GM11168 (cell line): ENCODE data around the gene HEMK1.

Source experiments
- in situ Hi-C: fragments of 300-500 bp; cut with MboI; formaldehyde crosslinking; loops from one replicate; pipeline ENCODE4 v1.12.0; 2022; ENCODE audit warnings: low sequenced_read_pairs; ENCODE audit not compliant: unreplicated experiment

The HEMK1 gene

GRCh38 chr3:50542177-50543034 lies 26.9 kb upstream of the HEMK1 start:
- in situ Hi-C loops, result no loop called here

DNA sequence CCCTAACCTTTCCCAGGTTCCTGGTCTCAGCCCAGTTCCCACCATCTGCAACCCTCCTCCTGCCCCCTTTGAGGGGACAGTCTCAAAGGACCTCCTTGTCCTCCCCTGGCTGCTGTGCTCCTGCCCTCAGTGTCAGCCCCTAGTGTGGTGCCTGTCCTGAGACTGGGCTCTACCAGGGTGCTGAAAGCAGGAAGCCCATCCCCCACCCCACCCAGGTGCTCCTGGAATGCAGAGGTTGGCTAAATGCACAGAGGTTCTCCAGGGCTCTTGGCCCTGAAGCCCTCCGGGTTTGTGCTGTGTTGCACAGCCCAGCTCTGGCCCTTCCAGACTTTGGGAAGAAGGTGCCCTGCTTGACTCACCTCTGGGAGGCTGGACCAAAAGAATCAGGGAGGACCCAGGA lies 23.5 kb upstream of the HEMK1 start:
- in situ Hi-C loops, result no loop called here

DNA sequence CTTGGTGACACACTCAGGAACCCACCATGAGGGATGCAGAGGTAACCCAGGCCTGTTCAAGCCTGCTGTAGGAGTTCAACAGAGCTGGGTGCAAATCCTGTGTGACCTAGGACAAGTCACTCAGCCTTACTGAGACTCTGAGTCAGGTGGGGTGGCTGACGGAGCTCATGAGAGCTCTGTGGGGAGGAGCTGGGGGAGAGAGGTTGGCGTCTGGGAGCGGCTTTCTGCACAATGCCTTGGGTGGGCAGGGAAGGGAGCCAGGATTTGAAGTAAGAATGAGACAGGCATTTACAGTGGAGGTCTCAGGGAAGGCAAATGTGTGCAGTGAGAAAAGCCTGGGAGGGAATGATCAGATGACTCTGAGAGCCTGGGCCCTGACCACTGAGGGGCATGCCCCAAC lies 20.1 kb upstream of the HEMK1 start:
- in situ Hi-C loops, result no loop called here

DNA sequence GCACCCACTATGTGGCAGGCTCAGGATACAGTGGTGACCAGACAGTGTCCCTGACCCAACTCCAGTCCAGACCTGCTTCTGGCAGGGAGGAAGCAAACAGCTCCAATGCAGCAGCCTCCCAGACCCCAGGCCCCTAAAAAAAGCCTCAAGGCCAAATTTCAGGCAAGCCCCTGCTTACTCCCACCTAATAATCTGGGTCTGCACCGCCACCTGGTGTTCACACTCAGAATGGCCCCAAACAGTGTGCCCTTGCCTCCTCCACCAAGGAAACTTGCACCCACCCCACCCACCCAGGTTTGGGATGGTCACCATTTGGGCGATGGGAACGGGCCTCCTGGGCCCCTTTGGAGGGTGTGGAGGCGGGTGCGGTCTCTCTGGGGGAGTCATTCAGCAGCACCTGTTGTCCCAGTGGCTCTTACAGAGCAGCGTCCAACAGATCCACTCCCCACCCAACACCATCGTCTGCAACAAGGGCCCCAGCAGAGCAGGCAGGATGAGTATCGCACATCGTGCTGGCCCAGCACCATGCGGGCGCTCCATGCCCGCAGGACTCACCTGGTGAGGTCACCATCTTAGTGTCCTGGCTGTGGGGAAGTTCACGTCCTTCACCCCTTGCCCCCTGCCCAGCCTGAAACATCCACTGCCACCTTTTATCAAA lies 19.1 kb upstream of the HEMK1 start:
- in situ Hi-C loops, result no loop called here

DNA sequence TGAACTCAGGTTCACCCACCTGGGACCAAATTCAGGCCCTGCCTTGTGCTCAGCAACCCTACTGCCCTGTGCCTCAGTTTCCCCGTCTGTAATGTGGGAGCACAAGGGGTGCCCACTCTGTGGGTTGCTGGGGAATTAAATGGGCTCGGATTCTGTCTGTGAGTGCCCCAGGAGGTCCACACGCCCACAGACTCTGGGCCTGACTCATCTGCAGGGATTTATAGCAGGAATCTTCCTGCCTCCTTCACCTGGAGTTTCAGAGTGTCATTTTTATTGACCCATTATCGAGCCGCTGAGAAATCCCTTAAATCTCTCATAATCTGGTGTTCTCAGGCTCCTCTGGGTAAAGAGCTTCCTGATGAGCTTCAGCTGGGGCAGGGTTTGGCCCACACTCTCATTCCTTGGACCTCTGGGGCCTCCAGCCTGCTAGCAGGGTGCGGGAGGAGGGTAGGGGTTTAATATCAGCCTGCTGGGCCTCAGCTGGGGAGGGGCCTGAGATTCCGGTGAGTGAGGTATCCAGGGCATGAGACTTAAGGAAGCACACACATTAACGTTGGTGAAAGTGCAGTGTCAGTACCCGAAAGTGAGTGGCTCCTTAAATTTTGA lies 18.2 kb upstream of the HEMK1 start:
- in situ Hi-C loops, result no loop called here

GRCh38 chr3:50551681-50552435 lies 17.5 kb upstream of the HEMK1 start:
- in situ Hi-C loops, result no loop called here

- in situ Hi-C loops, result no loop called here
Observed at GRCh38 chr3:50552598-50552997, 16.7 kb upstream of the HEMK1 start.

DNA sequence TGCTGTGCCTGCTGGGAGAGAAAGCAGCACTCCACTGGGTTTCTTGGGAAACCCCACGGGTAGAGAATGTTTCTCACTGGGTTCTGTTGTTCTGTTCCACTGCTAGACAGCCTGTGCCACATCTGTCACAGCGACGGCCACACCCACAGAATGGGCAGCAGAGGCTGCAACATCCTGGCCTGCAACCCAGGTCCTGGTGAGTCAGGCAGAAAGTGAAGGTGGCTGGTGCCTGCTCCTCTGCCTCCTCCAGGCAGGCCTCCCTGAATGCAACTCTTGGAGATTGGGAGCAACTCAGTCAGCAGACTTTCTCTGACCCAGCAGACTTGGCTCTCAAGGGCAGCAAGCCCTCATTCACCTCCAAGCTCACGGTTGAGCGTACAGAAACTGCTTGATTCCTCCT lies 14.8 kb upstream of the HEMK1 start:
- in situ Hi-C loops, result no loop called here

GRCh38 chr3:50557106-50557505 lies 12.2 kb upstream of the HEMK1 start:
- in situ Hi-C loops, result no loop called here

- in situ Hi-C loops, result no loop called here
Observed at GRCh38 chr3:50557915-50558314, 11.4 kb upstream of the HEMK1 start.

GRCh38 chr3:50559702-50560101 lies 9.6 kb upstream of the HEMK1 start:
- in situ Hi-C loops, result no loop called here

DNA sequence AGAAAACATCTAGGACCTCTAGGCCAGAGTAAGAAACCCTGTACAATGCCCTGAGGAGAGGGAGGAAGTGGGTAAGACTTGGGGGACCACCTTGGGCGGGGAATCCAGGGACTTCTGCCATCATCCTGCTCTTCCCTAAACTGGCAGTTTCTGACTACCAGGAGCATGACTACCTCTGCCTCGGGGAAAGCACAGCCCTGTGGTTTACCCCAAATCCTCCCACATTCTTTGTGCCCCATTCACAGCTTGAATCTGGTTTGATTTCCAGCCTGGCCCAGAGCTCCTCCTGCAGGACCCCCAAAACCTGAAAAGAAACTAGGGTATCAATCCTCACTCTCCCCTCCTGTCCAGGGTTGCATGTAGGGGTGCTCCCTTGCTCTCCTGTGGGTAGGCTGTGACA lies 6.5 kb upstream of the HEMK1 start:
- in situ Hi-C loops, result no loop called here

DNA sequence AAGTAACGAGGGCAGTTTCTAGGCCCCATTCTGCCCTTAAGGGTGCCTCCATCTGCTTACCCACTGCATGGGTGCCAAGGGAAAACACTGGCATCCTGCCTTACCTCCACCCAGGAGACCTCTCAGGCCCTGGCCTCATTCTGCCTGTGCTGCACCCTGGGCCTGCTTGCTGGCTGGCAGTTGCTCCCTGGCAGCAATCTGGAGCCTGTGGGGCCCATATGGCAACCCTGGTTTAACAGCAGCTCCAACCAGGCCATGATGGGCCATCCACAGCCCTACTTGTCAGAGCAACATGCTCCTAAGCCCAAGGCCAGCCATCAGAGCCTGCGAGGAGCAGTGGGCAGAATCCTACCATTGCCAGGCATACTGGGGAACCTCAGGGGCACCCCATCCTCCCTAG lies 5.5 kb upstream of the HEMK1 start:
- in situ Hi-C loops, result no loop called here

GRCh38 chr3:50564321-50564720 lies 5.0 kb upstream of the HEMK1 start:
- in situ Hi-C loops, result no loop called here

DNA sequence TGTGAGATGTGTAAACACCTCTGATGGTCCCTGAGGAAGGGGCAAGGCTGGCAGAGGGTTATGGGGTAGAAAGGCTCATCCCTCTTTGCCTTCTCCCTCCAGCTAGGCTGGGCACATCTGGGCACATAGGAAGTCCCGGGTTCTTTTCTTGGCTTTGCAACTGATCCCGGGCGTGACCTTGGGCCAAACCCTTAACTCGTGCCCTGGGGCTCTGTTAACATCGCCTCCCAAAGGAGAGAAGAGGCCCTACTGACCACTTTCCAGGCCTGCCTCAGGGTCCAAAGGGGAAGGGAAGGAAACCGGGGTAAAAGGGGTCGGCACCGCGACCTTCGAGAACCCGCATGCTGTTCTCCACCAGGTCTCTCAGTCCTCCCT lies 2.3 kb upstream of the HEMK1 start:
- in situ Hi-C loops, result no loop called here

- in situ Hi-C loops, result no loop called here
Observed at GRCh38 chr3:50567386-50568167, 1.7 kb upstream of the HEMK1 start, which contains the start of gene C3orf18. Gene C3orf18, minus strand, starts transcription at chr3:50567747. Its CDS starts 2,048 bp downstream, at chr3:50565699.

- in situ Hi-C loops, result no loop called here
Observed at GRCh38 chr3:50570508-50571279, 1.4 kb downstream of the HEMK1 start.

- in situ Hi-C loops, result no loop called here
Observed at GRCh38 chr3:50571486-50571885, 2.2 kb downstream of the HEMK1 start.

DNA sequence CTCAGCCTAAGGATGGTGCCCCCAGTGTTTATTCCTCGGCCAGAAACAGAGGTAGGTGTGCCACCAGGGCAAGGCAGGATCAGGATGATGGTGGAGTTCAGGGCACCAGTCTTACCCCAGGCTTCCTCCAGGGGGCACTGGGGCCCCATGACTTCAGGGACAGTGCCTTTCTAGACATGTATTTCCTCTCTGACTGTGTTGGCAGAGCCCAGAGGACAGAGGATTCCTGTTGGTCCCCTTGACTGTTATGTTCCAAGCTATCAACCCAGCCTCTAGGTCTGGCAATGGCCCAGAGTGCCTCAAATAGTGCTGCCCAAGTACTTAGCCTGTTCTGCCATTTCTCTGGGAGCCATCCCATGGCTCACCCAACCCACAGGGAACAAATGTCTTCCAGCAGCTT lies 2.8 kb downstream of the HEMK1 start:
- in situ Hi-C loops, result no loop called here
